Erythroblast (primary cell): ENCODE results near the gene RPS19.

Experiments used
- DNase-seq, 2 experiments: peaks; one replicate each; lab custom pipeline; 2025; lab: John Stamatoyannopoulos, UW
- GATA1 ChIP-seq: IDR thresholded peaks from 2 replicates; pipeline ENCODE4 v1.6.1; 2011; ENCODE audit warnings: low read depth, mild to moderate bottlenecking, control low read depth, low read length, moderate library complexity
- POLR2A ChIP-seq: IDR thresholded peaks from 2 replicates; pipeline ENCODE4 v1.6.1; 2011; ENCODE audit warnings: mild to moderate bottlenecking, low read length

RPS19 gene

DNA sequence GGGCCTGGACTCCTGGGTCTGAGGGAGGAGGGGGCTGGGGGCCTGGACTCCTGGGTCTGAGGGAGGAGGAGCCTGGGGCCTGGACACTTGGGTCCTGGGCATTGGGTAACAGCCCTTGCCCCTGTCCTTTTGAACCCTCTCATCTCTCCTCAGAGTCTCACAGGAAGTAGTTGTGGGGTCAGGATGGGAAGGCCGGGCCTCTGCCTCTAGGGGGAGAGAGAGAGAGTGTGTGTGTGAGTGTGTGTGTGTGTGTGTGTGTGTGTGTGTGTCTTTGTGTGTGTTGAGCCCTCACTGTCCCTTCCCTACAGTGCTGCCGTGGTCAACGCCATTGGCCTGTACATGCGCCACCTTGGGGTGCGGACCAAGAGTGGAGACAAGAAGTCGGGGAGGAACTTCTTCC lies 33.8 kb downstream of the RPS19 start:
- peak in 1 of 2 experiments; percentile 49 for DNase-seq
- no peak for TF ChIP-seq GATA1
- TF ChIP-seq POLR2A = no peak

DNA sequence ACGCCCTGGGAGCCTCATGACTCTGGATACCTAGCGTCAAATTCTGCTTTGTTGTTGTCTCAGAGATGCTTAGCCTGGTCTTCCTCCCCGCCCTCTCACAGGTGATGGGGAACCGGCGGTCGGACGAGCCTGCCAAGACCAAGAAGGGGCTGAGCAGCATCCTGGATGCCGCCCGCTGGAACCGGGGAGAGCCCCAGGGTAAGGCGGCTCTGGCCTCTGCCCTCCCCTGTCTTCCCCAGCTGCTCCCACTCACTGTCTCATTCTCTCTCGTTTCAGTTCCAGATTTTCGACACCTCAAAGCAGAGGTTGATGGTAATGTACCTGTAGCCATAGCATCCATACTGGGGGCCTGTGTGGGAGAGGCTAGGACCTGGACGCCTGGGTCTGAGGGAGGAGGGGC lies 34.3 kb downstream of the RPS19 start:
- no peak for DNase-seq
- TF ChIP-seq GATA1 (no peak), POLR2A (no peak)

- TF ChIP-seq POLR2A (no peak), GATA1 (no peak)
- DNase-seq = no peak
Observed at GRCh38 chr19:41895745-41896580, 35.9 kb downstream of the RPS19 start.

GRCh38 chr19:41896581-41896942 lies 36.5 kb downstream of the RPS19 start:
- TF ChIP-seq POLR2A (no peak), GATA1 (no peak)
- DNase-seq = no peak

DNA sequence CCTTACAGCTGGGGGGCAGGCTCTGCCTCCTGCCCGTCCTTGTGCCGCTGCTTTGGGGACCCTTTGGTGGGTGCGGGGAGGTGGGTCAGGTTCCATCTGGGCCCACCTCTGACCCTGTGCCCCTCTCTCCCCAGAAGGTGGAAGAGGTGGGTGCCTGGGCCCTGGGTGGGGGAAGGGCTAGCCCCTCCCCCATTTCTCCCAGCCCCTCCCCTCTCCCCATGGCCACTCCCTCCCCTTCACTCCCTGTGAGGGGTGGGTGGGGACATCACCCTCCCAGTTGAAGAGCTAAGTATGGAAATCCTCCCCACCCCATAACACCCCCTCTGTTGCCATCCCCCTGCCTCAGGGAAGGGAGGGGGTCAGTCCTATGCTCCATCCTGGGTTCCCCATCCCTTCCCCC lies 37.1 kb downstream of the RPS19 start:
- no peak for DNase-seq
- no peak for TF ChIP-seq GATA1
- no peak for TF ChIP-seq POLR2A

DNA sequence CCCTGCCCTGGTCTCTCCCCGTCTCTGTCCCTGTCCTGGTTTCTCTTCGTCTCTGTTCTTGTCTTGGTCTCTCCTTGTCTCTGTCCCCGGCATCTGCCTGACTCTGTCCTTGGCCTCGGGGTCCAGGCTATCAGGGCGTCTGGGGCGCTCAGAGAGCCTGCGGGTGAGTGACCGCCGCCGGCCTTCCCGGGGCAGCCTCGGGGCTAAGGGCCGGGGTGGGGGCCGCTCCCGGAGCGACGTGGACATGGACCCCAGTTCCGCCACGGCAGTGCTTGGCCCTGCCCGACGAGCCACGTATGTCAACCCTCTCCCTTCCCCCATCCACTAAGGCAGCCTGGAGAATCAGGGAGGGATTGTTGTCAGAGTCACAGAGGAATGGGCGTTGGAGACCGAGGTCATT lies 37.8 kb downstream of the RPS19 start:
- TF ChIP-seq POLR2A (no peak), GATA1 (no peak)

GRCh38 chr19:41898235-41898634 lies 38.2 kb downstream of the RPS19 start:
- TF ChIP-seq GATA1 (no peak), POLR2A (no peak)
- DNase-seq = no peak

More for the DNA sequence above, 37.8 kb downstream of the RPS19 start:
- no peak for DNase-seq

- TF ChIP-seq GATA1 (no peak), POLR2A (no peak)
- no peak for DNase-seq
Observed at GRCh38 chr19:41901707-41902360, 41.8 kb downstream of the RPS19 start.

- no peak for TF ChIP-seq GATA1
- no peak for TF ChIP-seq POLR2A
- no peak for DNase-seq
Observed at GRCh38 chr19:41902594-41902993, 42.5 kb downstream of the RPS19 start.

GRCh38 chr19:41903193-41903953 lies 43.3 kb downstream of the RPS19 start:
- TF ChIP-seq GATA1 = no peak

DNA sequence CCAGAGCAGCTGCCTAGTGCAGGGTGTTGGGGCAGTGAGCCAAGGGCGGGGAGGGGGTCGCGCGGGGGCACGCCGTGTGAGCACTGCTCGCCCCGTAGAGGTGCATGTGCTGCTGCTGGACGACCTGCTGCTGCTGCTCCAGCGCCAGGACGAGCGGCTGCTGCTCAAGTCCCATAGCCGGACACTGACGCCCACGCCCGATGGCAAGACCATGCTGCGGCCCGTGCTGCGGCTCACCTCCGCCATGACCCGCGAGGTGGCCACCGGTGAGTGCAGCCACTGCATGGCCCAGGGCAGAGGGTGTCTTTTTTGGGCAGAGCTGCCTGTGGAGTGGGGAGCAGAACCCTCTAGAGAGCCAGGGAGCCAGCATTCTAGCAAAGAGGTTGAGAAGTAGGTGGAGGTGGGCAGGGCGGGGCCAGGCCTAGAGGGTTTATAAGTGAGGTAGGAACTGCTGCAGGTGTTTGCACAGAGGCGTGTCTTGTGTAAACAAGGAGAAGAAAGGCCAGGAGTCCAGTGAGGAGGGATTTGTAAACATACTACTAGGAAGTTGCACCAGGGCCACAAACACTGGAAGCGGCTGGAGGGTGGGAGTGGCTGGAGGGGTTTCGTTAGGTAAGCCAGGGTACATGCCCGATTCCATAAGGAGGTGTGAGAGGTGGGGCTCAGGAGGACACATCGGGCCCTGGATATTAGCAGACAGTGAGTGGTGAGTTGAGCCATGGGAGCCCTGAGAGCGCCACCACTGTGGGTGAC lies 44.2 kb downstream of the RPS19 start:
- TF ChIP-seq POLR2A (no peak), GATA1 (no peak)
- no peak for DNase-seq

More at GRCh38 chr19:41903193-41903953, 43.3 kb downstream of the RPS19 start:
- DNase-seq = no peak

DNA sequence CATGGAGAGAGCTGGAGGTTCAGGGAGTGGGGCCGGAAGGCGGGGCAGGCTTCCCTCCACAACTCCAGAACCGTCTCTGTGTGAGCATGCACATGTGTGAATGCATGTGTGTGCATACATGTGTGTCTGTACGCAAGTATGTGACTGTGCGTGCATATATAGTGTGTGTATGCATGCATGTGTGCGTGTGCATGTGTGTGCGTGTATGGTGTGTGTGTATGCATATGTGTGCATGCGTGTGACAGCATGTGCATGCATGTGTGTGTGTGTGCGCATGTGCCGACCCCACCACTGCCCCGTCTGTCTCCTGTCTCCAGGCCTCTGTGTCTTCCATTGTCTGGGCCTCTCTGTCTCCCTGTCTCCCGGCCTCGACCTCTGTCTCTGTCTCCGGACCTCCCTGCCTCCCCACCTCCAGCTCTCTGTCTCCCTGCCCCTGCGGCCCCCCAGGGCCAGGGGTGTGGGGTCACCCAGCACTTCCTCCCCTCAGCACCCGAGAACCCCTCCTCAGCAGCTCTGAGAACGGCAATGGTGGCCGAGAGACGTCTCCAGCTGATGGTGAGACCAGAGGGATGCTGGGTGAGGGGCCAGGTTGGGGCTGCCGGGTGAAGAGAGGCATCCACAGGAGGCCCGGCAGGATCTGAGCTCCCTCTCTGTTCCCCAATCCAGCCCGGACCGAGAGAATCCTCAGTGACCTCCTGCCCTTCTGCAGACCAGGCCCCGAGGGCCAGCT lies 45.4 kb downstream of the RPS19 start:
- TF ChIP-seq POLR2A (no peak), GATA1 (no peak)
- DNase-seq = no peak

- no peak for DNase-seq
- TF ChIP-seq GATA1 = no peak
- no peak for TF ChIP-seq POLR2A
Observed at GRCh38 chr19:41906271-41906670, 46.2 kb downstream of the RPS19 start.
